ENCODE measurements around the gene KLF6. TPM values are rescaled to one million over a fixed set of nuclear protein-coding genes. Genes with fewer than 3 reads are reported as not detected.

Gene KLF6
- total RNA-seq, 1 experiment from 2014 or later, result 94.5 TPM

- peaks cover 28% of the 10 kb centered on the region for H3K4me1 ChIP-seq (ENCODE audit: insufficient read depth, low read length)
- no peak for ATAC-seq
- H3K36me3 ChIP-seq (ENCODE audit: low read depth, low read length), result no peaks in the 10 kb centered on the region
- no peak for TF ChIP-seq CTCF (conservative IDR thresholded peaks at IDR 0.05; ENCODE audit: low read depth, low read length)
- no peak for TF ChIP-seq EZH2 (IDR thresholded peaks at IDR 0.05; ENCODE audit: low read length, unreplicated experiment)
- TF ChIP-seq EZH2phosphoT487 (IDR thresholded peaks at IDR 0.05; ENCODE audit: borderline replicate concordance, low read length), result no peak
- H3F3A ChIP-seq (ENCODE audit: low read length, unreplicated experiment), result no peaks in the 10 kb centered on the region
- H3K27ac ChIP-seq (ENCODE audit: low read length), result no peak overlapping the region
- H3K79me2 ChIP-seq (ENCODE audit: low read length), result no peaks in the 10 kb centered on the region
- intact Hi-C loops (cut with micrococcal nuclease), result no loop called here
- POLR2A ChIA-PET (ENCODE audit: unreplicated experiment), result no interaction called here
- H3K9me3 ChIP-seq (ENCODE audit: low read length), result no peaks in the 10 kb centered on the region
- no peak overlapping the region for H2AFZ ChIP-seq (ENCODE audit: low read length)
- CTCF ChIA-PET, result no interaction called here
- H3K4me2 ChIP-seq (ENCODE audit: low read length), result no peak overlapping the region
- no TSS peak for BruUV-seq (replicated peaks)
- no peak overlapping the region for H3K4me3 ChIP-seq (ENCODE audit: low read length)
- H3K9ac ChIP-seq (ENCODE audit: low read length), result no peak overlapping the region
- DNase-seq, result no peak
- no peaks in the 10 kb centered on the region for H3K9me2 ChIP-seq (replicated peaks; ENCODE audit: low read length)
- no peaks in the 10 kb centered on the region for H4K20me1 ChIP-seq (ENCODE audit: low read length)
- no peaks in the 10 kb centered on the region for H3K27me3 ChIP-seq (ENCODE audit: low read length)
Observed at GRCh38 chr10:3814838-3815220, 29.8 kb upstream of the KLF6 start.

GRCh38 chr10:3813986-3814837 is 29.2 kb upstream of the KLF6 start:
- Histone ChIP-seq H3K9ac (ENCODE audit: low read length) (no peak overlapping the region), H3K27ac (ENCODE audit: low read length) (no peak overlapping the region), H4K20me1 (ENCODE audit: low read length) (no peaks in the 10 kb centered on the region), H3K9me3 (ENCODE audit: low read length) (no peaks in the 10 kb centered on the region), H3K4me1 (ENCODE audit: insufficient read depth, low read length) (peaks cover 34% of the 10 kb centered on the region), H3K36me3 (ENCODE audit: low read depth, low read length) (no peaks in the 10 kb centered on the region), H3K79me2 (ENCODE audit: low read length) (peaks cover 2% of the 10 kb centered on the region; the same call in 1 of the 2 replicates), H3K27me3 (ENCODE audit: low read length) (no peaks in the 10 kb centered on the region), H3K9me2 (replicated peaks; ENCODE audit: low read length) (no peaks in the 10 kb centered on the region), H3K4me2 (ENCODE audit: low read length) (no peak overlapping the region), H3F3A (ENCODE audit: low read length, unreplicated experiment) (no peaks in the 10 kb centered on the region), H2AFZ (ENCODE audit: low read length) (no peak overlapping the region), H3K4me3 (ENCODE audit: low read length) (no peak overlapping the region)
- BruUV-seq (replicated peaks), result no TSS peak
- CTCF ChIA-PET, result no interaction called here
- no peak for ATAC-seq
- POLR2A ChIA-PET (ENCODE audit: unreplicated experiment), result no interaction called here
- TF ChIP-seq EZH2phosphoT487 (IDR thresholded peaks at IDR 0.05; ENCODE audit: borderline replicate concordance, low read length) (no peak), CTCF (conservative IDR thresholded peaks at IDR 0.05; ENCODE audit: low read depth, low read length) (no peak), EZH2 (IDR thresholded peaks at IDR 0.05; ENCODE audit: low read length, unreplicated experiment) (no peak)
- intact Hi-C loops (cut with micrococcal nuclease), result no loop called here
- no peak for DNase-seq

GRCh38 chr10:3813267-3813666 is 28.3 kb upstream of the KLF6 start:
- no peak overlapping the region for H3K9ac ChIP-seq (ENCODE audit: low read length)
- no TSS peak for BruUV-seq (replicated peaks)
- H3K9me2 ChIP-seq (replicated peaks; ENCODE audit: low read length), result no peaks in the 10 kb centered on the region
- POLR2A ChIA-PET (ENCODE audit: unreplicated experiment), result no interaction called here
- H4K20me1 ChIP-seq (ENCODE audit: low read length), result no peaks in the 10 kb centered on the region
- H3K9me3 ChIP-seq (ENCODE audit: low read length), result no peaks in the 10 kb centered on the region
- no peak overlapping the region for H2AFZ ChIP-seq (ENCODE audit: low read length)
- CTCF ChIA-PET, result no interaction called here
- H3K4me1 ChIP-seq (ENCODE audit: insufficient read depth, low read length), result peaks cover 43% of the 10 kb centered on the region
- ATAC-seq, result no peak
- no peak overlapping the region for H3K27ac ChIP-seq (ENCODE audit: low read length)
- H3K27me3 ChIP-seq (ENCODE audit: low read length), result no peaks in the 10 kb centered on the region
- intact Hi-C loops (cut with micrococcal nuclease), result no loop called here
- no peak overlapping the region for H3K4me3 ChIP-seq (ENCODE audit: low read length)
- no peaks in the 10 kb centered on the region for H3F3A ChIP-seq (ENCODE audit: low read length, unreplicated experiment)
- TF ChIP-seq CTCF (conservative IDR thresholded peaks at IDR 0.05; ENCODE audit: low read depth, low read length), result no peak
- no peak for TF ChIP-seq EZH2phosphoT487 (IDR thresholded peaks at IDR 0.05; ENCODE audit: borderline replicate concordance, low read length)
- no peak for TF ChIP-seq EZH2 (IDR thresholded peaks at IDR 0.05; ENCODE audit: low read length, unreplicated experiment)
- no peak for DNase-seq
- H3K79me2 ChIP-seq (ENCODE audit: low read length), result peaks cover 6% of the 10 kb centered on the region; the same call in 1 of the 2 replicates
- no peaks in the 10 kb centered on the region for H3K36me3 ChIP-seq (ENCODE audit: low read depth, low read length)
- no peak overlapping the region for H3K4me2 ChIP-seq (ENCODE audit: low read length)

All from PC-3 (cell line).